Upper lobe of right lung (tissue), 1 donor: Measurements from ENCODE around the gene C20orf141. TPM values are rescaled to one million over a fixed set of nuclear protein-coding genes. Genes with fewer than 3 reads are reported as not detected.

Source experiments
- ATAC-seq: fragments of 200-7000 bp; cut with Tn5 transposase; one replicate; pipeline ENCODE4 v1.9.1; 2020; ENCODE audit warnings: mild to moderate bottlenecking, moderate library complexity
- DNase-seq: peaks from one replicate; pipeline ENCODE4 v3.0.0-alpha.2; 2020
- H3K27ac ChIP-seq: fragments of 200-600 bp; one replicate; pipeline ENCODE4 v1.8.0; 2022
- H3K27me3 ChIP-seq: fragments of 200-600 bp; one replicate; pipeline ENCODE4 v1.8.0; 2022; ENCODE audit warnings: mild to moderate bottlenecking
- H3K36me3 ChIP-seq: fragments of 200-600 bp; one replicate; pipeline ENCODE4 v1.8.0; 2022
- H3K4me1 ChIP-seq: fragments of 200-600 bp; one replicate; pipeline ENCODE4 v1.8.0; 2022
- H3K4me3 ChIP-seq: fragments of 200-600 bp; one replicate; pipeline ENCODE4 v1.8.0; 2022; ENCODE audit warnings: mild to moderate bottlenecking
- H3K9me3 ChIP-seq: fragments of 200-600 bp; one replicate; pipeline ENCODE4 v1.8.0; 2022
- intact Hi-C: fragments of 100-400 bp; cut with DNase I; formaldehyde crosslinking; loops from one replicate; pipeline ENCODE4 v1.11.0; 2022
- total RNA-seq: library from RNA; stranded (reverse); fragmentation: NEBNext Ultra II Directional; extraction: Animal tissue kit (Norgen Biotek cat#: 25700); gene quantifications from one replicate; pipeline ENCODE4 v1.2.1, GENCODE V29; 2021
- TF ChIP-seq, protein P1 (sequence below): fragments of 200-600 bp; IDR thresholded peaks from one replicate; pipeline ENCODE4 v1.8.0; 2022; ENCODE audit warnings: antibody characterized with exemption
- donor health status: DM: no; HTN: yes; CAD: no; lungs with severe emphysema.

Gene C20orf141
- total RNA-seq, 1 donor from 2014 or later = not detected

DNA sequence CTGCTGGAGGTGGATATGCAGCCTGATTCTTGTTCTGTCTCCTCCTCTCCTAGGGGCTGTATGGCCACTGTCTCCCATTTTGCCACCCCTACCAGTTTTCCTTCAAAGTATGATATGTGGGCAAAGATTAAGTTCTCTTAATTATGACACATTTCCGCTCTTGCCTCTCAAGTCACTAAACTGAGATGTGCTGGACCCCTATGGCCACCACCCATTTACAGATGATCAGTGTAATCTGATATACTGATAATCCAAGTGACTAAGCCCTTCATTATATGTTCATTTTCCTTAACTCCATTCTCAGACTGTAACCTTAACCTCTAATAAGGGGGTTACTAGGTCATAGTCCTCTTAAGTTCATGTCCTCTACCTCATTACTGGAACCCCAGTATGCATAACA lies 711 bp upstream of the C20orf141 start:
- no peaks in the 10 kb centered on the region for H3K9me3 ChIP-seq
- no peak for DNase-seq
- no peak for ATAC-seq

DNA sequence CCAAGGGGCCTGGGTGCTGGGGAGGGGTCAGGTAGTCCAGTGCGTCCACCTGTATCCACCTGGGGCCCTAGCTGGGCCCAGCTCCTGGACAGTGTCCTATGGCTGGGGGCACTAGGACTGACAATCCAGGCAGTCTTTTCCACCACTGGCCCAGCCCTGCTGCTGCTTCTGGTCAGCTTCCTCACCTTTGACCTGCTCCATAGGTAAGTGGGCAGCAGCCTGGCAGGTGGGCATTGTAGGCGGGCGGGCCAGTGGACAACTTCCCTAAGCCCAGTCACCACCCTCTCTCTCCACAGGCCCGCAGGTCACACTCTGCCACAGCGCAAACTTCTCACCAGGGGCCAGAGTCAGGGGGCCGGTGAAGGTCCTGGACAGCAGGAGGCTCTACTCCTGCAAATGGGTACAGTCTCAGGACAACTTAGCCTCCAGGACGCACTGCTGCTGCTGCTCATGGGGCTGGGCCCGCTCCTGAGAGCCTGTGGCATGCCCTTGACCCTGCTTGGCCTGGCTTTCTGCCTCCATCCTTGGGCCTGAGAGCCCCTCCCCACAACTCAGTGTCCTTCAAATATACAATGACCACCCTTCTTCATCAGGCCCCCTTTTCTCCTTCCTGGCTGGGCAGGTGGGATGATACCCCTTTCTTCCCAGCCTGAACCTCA lies 584 bp downstream of the C20orf141 start:
- Histone ChIP-seq H3K4me1 (no peaks in the 10 kb centered on the region), H3K9me3 (no peaks in the 10 kb centered on the region), H3K27me3 (peaks cover 25% of the 10 kb centered on the region), H3K36me3 (no peaks in the 10 kb centered on the region), H3K27ac (no peak overlapping the region), H3K4me3 (no peak overlapping the region)
- intact Hi-C loops = no loop called here
- DNase-seq (no peak), ATAC-seq (peak; percentile 20)
- TF ChIP-seq, protein P1, sequence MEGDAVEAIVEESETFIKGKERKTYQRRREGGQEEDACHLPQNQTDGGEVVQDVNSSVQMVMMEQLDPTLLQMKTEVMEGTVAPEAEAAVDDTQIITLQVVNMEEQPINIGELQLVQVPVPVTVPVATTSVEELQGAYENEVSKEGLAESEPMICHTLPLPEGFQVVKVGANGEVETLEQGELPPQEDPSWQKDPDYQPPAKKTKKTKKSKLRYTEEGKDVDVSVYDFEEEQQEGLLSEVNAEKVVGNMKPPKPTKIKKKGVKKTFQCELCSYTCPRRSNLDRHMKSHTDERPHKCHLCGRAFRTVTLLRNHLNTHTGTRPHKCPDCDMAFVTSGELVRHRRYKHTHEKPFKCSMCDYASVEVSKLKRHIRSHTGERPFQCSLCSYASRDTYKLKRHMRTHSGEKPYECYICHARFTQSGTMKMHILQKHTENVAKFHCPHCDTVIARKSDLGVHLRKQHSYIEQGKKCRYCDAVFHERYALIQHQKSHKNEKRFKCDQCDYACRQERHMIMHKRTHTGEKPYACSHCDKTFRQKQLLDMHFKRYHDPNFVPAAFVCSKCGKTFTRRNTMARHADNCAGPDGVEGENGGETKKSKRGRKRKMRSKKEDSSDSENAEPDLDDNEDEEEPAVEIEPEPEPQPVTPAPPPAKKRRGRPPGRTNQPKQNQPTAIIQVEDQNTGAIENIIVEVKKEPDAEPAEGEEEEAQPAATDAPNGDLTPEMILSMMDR = no peak

More for the DNA sequence above, 711 bp upstream of the C20orf141 start:
- Histone ChIP-seq H3K27me3 (peaks cover 18% of the 10 kb centered on the region), H3K4me3 (no peak overlapping the region), H3K4me1 (no peaks in the 10 kb centered on the region), H3K27ac (no peak overlapping the region), H3K36me3 (no peaks in the 10 kb centered on the region)
- intact Hi-C loops = no loop called here
- TF ChIP-seq, protein P1 = no peak

DNA sequence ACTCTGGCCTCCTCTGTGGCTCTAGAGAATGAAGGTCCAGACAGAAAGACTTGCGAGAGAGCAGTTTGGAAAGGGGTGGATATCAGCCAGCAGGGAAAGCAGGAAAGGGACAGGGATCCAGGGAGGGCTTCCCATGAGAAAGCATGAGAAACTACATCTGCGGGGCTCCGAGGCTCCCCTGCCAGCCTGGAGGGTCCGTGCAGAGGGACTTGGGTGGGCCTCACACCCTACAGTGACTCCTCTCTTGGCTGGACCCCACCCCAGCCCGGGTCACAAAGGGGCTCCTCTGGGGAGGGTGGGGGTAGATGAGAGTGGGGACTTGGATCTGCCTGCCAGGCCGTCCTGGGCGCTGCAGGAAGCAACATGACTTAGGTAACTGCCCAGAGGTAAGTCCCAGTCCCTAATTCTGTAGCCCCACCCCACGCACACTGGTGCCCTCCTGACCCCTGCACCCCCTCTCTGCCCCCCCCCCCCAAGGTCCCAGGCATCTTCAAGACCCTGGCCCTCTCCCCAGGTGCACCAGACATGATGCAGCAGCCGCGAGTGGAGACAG lies 1.3 kb downstream of the C20orf141 start, which contains the start of gene TMEM239:
TMEM239 (plus strand) TSS at position 335 of the 553 bp plus-strand sequence; CDS start at position 526, 191 bp downstream.
- intact Hi-C loops = no loop called here
- no peak within 1 kb of the TSS for H3K27ac ChIP-seq
- TF ChIP-seq, protein P1 = no peak
- H3K27me3 ChIP-seq = peaks cover 27% of the 10 kb centered on the region
- no peaks in the 10 kb centered on the region for H3K4me1 ChIP-seq
- ATAC-seq = no peak
- no peak for DNase-seq
- H3K4me3 ChIP-seq = no peak within 1 kb of the TSS
- no peaks in the 10 kb centered on the region for H3K36me3 ChIP-seq
- H3K9me3 ChIP-seq = no peaks in the 10 kb centered on the region

DNA sequence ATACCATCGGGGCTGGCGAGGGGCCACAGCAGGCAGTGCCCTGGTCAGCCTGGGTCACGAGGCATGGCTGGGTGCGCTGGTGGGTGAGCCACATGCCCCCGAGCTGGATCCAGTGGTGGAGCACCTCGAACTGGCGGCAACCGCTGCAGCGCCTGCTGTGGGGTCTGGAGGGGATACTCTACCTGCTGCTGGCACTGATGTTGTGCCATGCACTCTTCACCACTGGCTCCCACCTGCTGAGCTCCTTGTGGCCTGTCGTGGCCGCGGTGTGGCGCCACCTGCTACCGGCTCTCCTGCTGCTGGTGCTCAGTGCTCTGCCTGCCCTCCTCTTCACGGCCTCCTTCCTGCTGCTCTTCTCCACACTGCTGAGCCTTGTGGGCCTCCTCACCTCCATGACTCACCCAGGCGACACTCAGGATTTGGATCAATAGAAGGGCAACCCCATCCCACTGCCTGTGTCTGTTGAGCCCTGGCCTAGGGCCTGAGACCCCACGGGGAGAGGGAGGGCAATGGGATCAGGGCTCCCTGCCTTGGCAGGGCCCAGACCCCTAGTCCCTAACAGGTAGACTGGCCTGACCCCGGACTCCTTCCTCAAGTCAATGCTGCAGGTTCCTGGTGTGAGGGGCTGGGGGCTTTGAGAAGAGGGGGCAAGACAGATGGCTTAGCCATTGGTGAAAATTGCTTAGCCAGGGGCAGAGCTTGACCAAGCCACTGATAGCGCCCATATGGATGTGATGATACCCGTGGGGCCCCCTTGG lies 2.0 kb downstream of the C20orf141 start:
- intact Hi-C loops = no loop called here
- H3K27me3 ChIP-seq = peaks cover 32% of the 10 kb centered on the region
- no peak overlapping the region for H3K27ac ChIP-seq
- no peaks in the 10 kb centered on the region for H3K9me3 ChIP-seq
- H3K4me3 ChIP-seq = no peak overlapping the region
- ATAC-seq (peak; percentile 6), DNase-seq (peak; percentile 59)
- TF ChIP-seq, protein P1 = no peak
- H3K36me3 ChIP-seq = no peaks in the 10 kb centered on the region
- no peaks in the 10 kb centered on the region for H3K4me1 ChIP-seq

GRCh38 chr20:2817341-2817726 lies 2.5 kb downstream of the C20orf141 start:
- H3K27me3 ChIP-seq = peaks cover 36% of the 10 kb centered on the region
- ATAC-seq (no peak), DNase-seq (no peak)
- TF ChIP-seq, protein P1 = no peak
- H3K36me3 ChIP-seq = no peaks in the 10 kb centered on the region
- H3K9me3 ChIP-seq = no peaks in the 10 kb centered on the region
- intact Hi-C loops = no loop called here
- no peak overlapping the region for H3K27ac ChIP-seq
- no peak overlapping the region for H3K4me3 ChIP-seq
- no peaks in the 10 kb centered on the region for H3K4me1 ChIP-seq
